Right lobe of liver (tissue), 6 donors: ENCODE data around the gene TMPRSS9. TPM values are rescaled to one million over a fixed set of nuclear protein-coding genes. Genes with fewer than 3 reads are reported as not detected.
A peak's percentile ranks its signal among the peaks of the same experiment; 100 is the strongest.

ENCODE experiments used
- ATAC-seq, 4 donors: fragments of 200-7000 bp; cut with Tn5 transposase; one replicate each; pipeline ENCODE4 v1.9.1; 2020; ENCODE audit warnings: mild to moderate bottlenecking in 4 of 4, moderate library complexity in 4 of 4
- DNase-seq, 3 donors: peaks; one replicate each; pipeline ENCODE4 v3.0.0-alpha.2; 2020
- H3K27ac ChIP-seq, 3 donors: fragments of 200-600 bp; one replicate each; pipeline ENCODE4 v1.8.0; 2022
- H3K27me3 ChIP-seq, 2 donors: fragments of 200-600 bp; one replicate each; pipeline ENCODE4 v1.8.0; 2022
- H3K36me3 ChIP-seq, 4 donors: fragments of 200-600 bp; sonication (generic) in 1 of 4; one replicate each; pipeline versions ENCODE4 v1.5.1 to v1.8.0; 2017 to 2022; ENCODE audit warnings: control low read depth in 1 of 4
- H3K4me1 ChIP-seq, 4 donors: fragments of 200-600 bp; sonication (generic) in 1 of 4; one replicate each; pipeline versions ENCODE4 v1.5.1 to v1.8.0; 2017 to 2022; ENCODE audit warnings: control low read depth in 1 of 4
- H3K4me3 ChIP-seq, 3 donors: fragments of 200-600 bp; one replicate each; pipeline ENCODE4 v1.8.0; 2022
- H3K9me3 ChIP-seq, 4 donors: fragments of 200-600 bp; sonication (generic) in 1 of 4; one replicate each; pipeline versions ENCODE4 v1.5.1 to v1.8.0; 2017 to 2022; ENCODE audit warnings: control low read depth in 1 of 4
- POLR2A ChIP-seq: fragments of 450-650 bp; IDR thresholded peaks from one replicate; pipeline ENCODE4 v1.6.1; 2017; ENCODE audit warnings: antibody characterized with exemption, mild to moderate bottlenecking
- WGBS: methylation state at CpG from one replicate; pipeline ENCODE4 v1.1.6; 2018; ENCODE audit warnings: low coverage, low lambda C conversion rate; ENCODE audit not compliant: insufficient coverage; ENCODE audit errors: missing lambda C conversion rate; 5-methylcytosine and 5-hydroxymethylcytosine counted together
- intact Hi-C, 2 donors: fragments of 100-400 bp; cut with DNase I; formaldehyde crosslinking; loops; one replicate each; pipeline versions ENCODE4 v1.11.2 to v1.14.1; 2022
- microRNA-seq, 2 donors: library from miRNA; unstranded; fragments of <30 nt; microRNA quantifications; one replicate each; pipeline ENCODE4, GENCODE V29; 2019 to 2020
- total RNA-seq, 6 experiments: library from RNA; depleted of rRNA in 2 of 6; stranded (reverse); fragments of >200 nt in 2 of 6; fragmentation: NEBNext Ultra II Directional in 3 of 6; extraction: Animal tissue kit (Norgen Biotek cat#: 25700) in 3 of 6; gene quantifications; one replicate each; pipeline versions ENCODE4 v1.1.0 to v1.2.4, GENCODE V29; 2016 to 2023
- TF ChIP-seq, protein P1 (sequence below), 4 donors: fragments of 200-600 bp in 3 of 4; fragments of 450-650 bp in 1 of 4; IDR thresholded peaks; one replicate each; pipeline versions ENCODE4 v1.5.1 to v1.8.0; 2016 to 2022; ENCODE audit warnings: antibody characterized with exemption in 4 of 4, mild to moderate bottlenecking in 2 of 4
- donor health status: DM: no; HTN: yes; CAD: no.
- donor health status: DM: no; HTN: no; CAD: no.
- donor health status: DM: no; HTN: no; CAD: no.
- donor health status: DM: no; HTN: yes; CAD: no.
- donor health status: DM: no; HTN: yes; CAD: no.

The TMPRSS9 gene
- total RNA-seq, 6 experiments from 2014 or later = 0.12 to 6.7 (median 2.9) TPM

DNA sequence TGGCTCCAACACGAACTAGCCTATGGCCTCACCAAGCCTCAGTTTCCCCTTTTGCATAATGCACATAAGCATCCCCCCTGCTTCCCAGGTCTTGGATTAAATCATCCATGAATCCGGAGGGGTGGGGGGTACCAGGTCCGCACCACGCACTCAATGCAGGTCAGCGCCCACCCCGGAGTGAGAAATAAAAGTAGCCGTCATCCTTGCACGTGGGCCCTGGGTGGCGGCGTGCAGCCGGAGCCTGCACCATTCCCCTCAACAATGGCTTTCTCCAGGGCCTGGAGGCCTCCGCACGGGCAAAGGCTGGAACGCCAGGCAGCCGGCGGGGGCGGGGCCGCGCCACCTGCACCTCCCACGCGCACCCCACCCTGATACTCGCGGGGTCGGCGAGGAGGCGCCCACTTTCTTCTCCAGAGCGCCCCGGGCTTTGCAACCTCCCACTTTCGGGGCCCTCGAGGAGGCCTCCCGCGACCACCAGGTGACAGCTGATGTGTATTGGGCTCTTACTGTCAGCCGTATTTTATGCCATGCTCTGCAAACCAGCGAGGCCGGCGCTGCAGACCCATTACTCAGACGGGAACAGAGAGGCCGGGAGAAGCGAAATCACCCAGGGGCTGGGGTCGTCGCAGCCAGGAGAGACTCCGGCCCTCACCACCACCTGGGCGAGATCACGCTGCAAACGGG, 115.1 kb downstream of the TMPRSS9 start:
- intact Hi-C loops = loop anchor here (10.0 kb wide), 2 partner anchors 100 to 140 kb away; no protein-coding TSS in a partner anchor
- Histone ChIP-seq H3K4me3 (peak overlapping the region; percentile 53 to 96 (median 77)), H3K9me3 (no peaks in the 10 kb centered on the region), H3K36me3 (peaks cover 0 to 14% (median 7%) of the 10 kb centered on the region in 4 donors), H3K27ac (peak overlapping the region; percentile 76 to 97 (median 82)), H3K27me3 (no peaks in the 10 kb centered on the region), H3K4me1 (peaks cover 0 to 13% (median 0%) of the 10 kb centered on the region in 4 donors)
- 0% methylated on average over 2 of the region's 45 CpGs for WGBS
- TF ChIP-seq, protein P1, sequence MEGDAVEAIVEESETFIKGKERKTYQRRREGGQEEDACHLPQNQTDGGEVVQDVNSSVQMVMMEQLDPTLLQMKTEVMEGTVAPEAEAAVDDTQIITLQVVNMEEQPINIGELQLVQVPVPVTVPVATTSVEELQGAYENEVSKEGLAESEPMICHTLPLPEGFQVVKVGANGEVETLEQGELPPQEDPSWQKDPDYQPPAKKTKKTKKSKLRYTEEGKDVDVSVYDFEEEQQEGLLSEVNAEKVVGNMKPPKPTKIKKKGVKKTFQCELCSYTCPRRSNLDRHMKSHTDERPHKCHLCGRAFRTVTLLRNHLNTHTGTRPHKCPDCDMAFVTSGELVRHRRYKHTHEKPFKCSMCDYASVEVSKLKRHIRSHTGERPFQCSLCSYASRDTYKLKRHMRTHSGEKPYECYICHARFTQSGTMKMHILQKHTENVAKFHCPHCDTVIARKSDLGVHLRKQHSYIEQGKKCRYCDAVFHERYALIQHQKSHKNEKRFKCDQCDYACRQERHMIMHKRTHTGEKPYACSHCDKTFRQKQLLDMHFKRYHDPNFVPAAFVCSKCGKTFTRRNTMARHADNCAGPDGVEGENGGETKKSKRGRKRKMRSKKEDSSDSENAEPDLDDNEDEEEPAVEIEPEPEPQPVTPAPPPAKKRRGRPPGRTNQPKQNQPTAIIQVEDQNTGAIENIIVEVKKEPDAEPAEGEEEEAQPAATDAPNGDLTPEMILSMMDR (IDR thresholded peaks at IDR 0.05) = no peak
- peak; percentile 29 for TF ChIP-seq POLR2A
- peak; percentile 67 to 78 (median 77) for DNase-seq
- ATAC-seq = peak; percentile 6 to 38 (median 23)

Small RNA genes lying within 50 kb of the gene (microRNA-seq; reads per million reads assigned to microRNA genes)
- 0 reads per million in 2 donors for gene MIR7108

Other genes with a start within 250 kb of the TMPRSS9 start
- 10 to 100 TPM; 55.5 to 99.0 (median 65.5) TPM for gene AP3D1, start 208.7 kb upstream of the TMPRSS9 start, total RNA-seq
- 10 to 100 TPM; 10.3 to 23.5 (median 14.9) TPM for gene DOT1L, start 196.3 kb upstream of the TMPRSS9 start, total RNA-seq
- gene PLEKHJ1, start 123.9 kb upstream of the TMPRSS9 start, total RNA-seq = 10 to 100 TPM; 24.4 to 49.3 (median 28.6) TPM
- gene SF3A2, start 123.4 kb upstream of the TMPRSS9 start, total RNA-seq = 10 to 100 TPM; 14.0 to 22.1 (median 19.1) TPM
- gene AMH, start 110.9 kb upstream of the TMPRSS9 start, total RNA-seq = 1 to 10 TPM in 1 of 6 experiments, under 1 TPM in 5; 0.24 to 1.2 (median 0.59) TPM
- under 1 TPM in 3 of 6 experiments, not detected in 3; 0.28 to 0.81 (median 0.42) TPM for gene JSRP1, start 103.8 kb upstream of the TMPRSS9 start, total RNA-seq
- gene PEAK3, start 78.1 kb upstream of the TMPRSS9 start, total RNA-seq = under 1 TPM; 0.07 to 0.49 (median 0.36) TPM
- gene LINGO3, start 52.1 kb upstream of the TMPRSS9 start, total RNA-seq = not detected
- gene LSM7, start 31.7 kb upstream of the TMPRSS9 start, total RNA-seq = 10 to 100 TPM; 22.4 to 64.2 (median 28.2) TPM
- gene SPPL2B, start 31.6 kb upstream of the TMPRSS9 start, total RNA-seq = 10 to 100 TPM; 11.8 to 39.8 (median 26.5) TPM
- 10 to 100 TPM; 35.5 to 59.8 (median 51.1) TPM for gene TIMM13, start 67.3 kb downstream of the TMPRSS9 start, total RNA-seq
- 10 to 100 TPM in 1 of 6 experiments, 1 to 10 TPM in 5; 4.6 to 11.6 (median 7.1) TPM for gene LMNB2, start 96.7 kb downstream of the TMPRSS9 start, total RNA-seq
- gene GADD45B, start 115.9 kb downstream of the TMPRSS9 start, total RNA-seq = 100 to 1,000 TPM in 4 of 6 experiments, 10 to 100 TPM in 2; 39.0 to 176 (median 127) TPM